Caco-2 (cell line): ENCODE results near the gene RAB37. TPM values are rescaled to one million over a fixed set of nuclear protein-coding genes. Genes with fewer than 3 reads are reported as not detected.

ENCODE experiments used
- BruUV-seq: library from RNA; stranded (reverse); fragments of 400-500 nt; replicated peaks from 2 replicates; lab custom pipeline; 2021; lab: Mats Ljungman, UMichigan
- CTCF ChIA-PET: fragments of 300-600 bp; sonication (Branson Sonifier 250); formaldehyde crosslinking; loops from one replicate; lab custom pipeline; 2022; ENCODE audit warnings: antibody characterized with exemption; lab: Charles Lee
- POLR2A ChIA-PET: fragments of 300-600 bp; sonication (Branson Sonifier 250); formaldehyde crosslinking; loops from one replicate; lab custom pipeline; 2022; ENCODE audit warnings: antibody characterized with exemption; lab: Charles Lee
- DNase-seq, 2 experiments: peaks; one replicate each; pipeline versions ENCODE4 v3.0.0 to v3.0.0-alpha.2; 2020 to 2022
- H3K27me3 ChIP-seq: replicated peaks from 2 replicates; pipeline ENCODE4 v1.6.0; 2011; ENCODE audit warnings: low read length; ENCODE audit not compliant: control insufficient read depth, insufficient read depth
- H3K36me3 ChIP-seq: 2 replicates; pipeline ENCODE4 v1.5.1; 2011; ENCODE audit warnings: low read length; ENCODE audit not compliant: control insufficient read depth, insufficient read depth
- H3K4me1 ChIP-seq: fragments of 250-450 bp; sonication (Bioruptor Pico); 2 replicates; pipeline ENCODE4 v1.5.1; 2020; ENCODE audit warnings: mild to moderate bottlenecking
- H3K4me3 ChIP-seq: 2 replicates; pipeline ENCODE4 v1.5.1; 2011; ENCODE audit warnings: low read depth, mild to moderate bottlenecking, control low read depth, low read length
- H3K9me3 ChIP-seq: fragments of 250-450 bp; sonication (Bioruptor Pico); 2 replicates; pipeline ENCODE4 v1.5.1; 2020; ENCODE audit warnings: mild to moderate bottlenecking, moderate library complexity
- H3K27ac Mint-ChIP-seq: one replicate; pipeline ENCODE4 v1.8.0; 2022; ENCODE audit warnings: mixed read lengths; ENCODE audit not compliant: unreplicated experiment
- H3K27me3 Mint-ChIP-seq: one replicate; pipeline ENCODE4 v1.8.0; 2022; ENCODE audit warnings: mixed read lengths; ENCODE audit not compliant: insufficient read depth, unreplicated experiment
- H3K36me3 Mint-ChIP-seq: one replicate; pipeline ENCODE4 v1.8.0; 2022; ENCODE audit warnings: mild to moderate bottlenecking, mixed read lengths; ENCODE audit not compliant: insufficient read depth, unreplicated experiment
- H3K4me1 Mint-ChIP-seq: one replicate; pipeline ENCODE4 v1.8.0; 2022; ENCODE audit warnings: low read depth, mixed read lengths; ENCODE audit not compliant: unreplicated experiment
- H3K4me3 Mint-ChIP-seq: one replicate; pipeline ENCODE4 v1.8.0; 2022; ENCODE audit warnings: mild to moderate bottlenecking, moderate library complexity, mixed read lengths; ENCODE audit not compliant: unreplicated experiment
- H3K9me3 Mint-ChIP-seq: one replicate; pipeline ENCODE4 v1.8.0; 2022; ENCODE audit warnings: mixed read lengths; ENCODE audit not compliant: unreplicated experiment
- intact Hi-C: fragments of 100-400 bp; cut with micrococcal nuclease; formaldehyde crosslinking; loops from one replicate; pipeline ENCODE4 v1.10.0; 2022; ENCODE audit not compliant: unreplicated experiment
- total RNA-seq: library from RNA; stranded (reverse); gene quantifications from 2 replicates; pipeline ENCODE4 v1.2.3, GENCODE V29; 2022
- TF ChIP-seq, protein P1 (sequence below), 2 experiments: fragments of 200-600 bp in 1 of 2; IDR thresholded peaks; 1 replicate in 1 of 2; 2 replicates in 1 of 2; pipeline versions ENCODE4 v1.5.1 to v1.8.0; 2011 to 2022; ENCODE audit warnings: antibody characterized with exemption in 1 of 2, control low read depth in 1 of 2, inconsistent platforms in 1 of 2, low read depth in 1 of 2, low read length in 1 of 2, mild to moderate bottlenecking in 1 of 2, moderate library complexity in 1 of 2; ENCODE audit not compliant: insufficient read depth in 1 of 2, severe bottlenecking in 1 of 2, unreplicated experiment in 1 of 2

The RAB37 gene
- total RNA-seq, 1 experiment from 2014 or later: 12.3 TPM

DNA sequence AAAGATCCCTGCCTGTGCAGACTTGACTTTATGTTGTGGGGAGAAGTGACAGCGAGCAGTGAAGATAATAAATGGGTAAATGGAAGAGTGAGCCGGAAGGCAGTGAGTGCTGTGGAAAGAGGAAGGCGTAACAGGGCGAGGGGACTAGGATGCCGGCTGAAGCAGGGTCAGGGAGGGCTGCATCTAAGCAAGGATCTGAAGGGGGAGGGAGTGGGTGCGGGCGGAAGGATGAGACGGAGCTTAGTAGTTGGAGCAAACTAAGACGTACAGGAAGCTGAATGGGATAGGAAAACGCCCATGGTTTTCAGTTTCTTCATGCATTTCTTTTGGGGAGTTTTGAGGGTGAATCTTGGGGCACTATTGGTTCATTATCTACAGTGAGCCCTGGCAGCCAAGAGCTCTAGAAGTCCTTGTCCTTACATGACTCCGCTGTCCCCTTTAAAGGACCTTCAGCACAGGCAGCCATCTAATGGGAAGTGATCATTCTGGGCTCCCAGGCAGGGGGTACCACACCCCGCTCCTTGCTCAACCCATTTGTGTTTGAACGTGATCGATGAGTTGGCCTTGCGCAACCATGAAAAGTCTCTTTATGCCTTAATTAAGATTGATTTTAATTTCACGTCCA is 49.5 kb downstream of the RAB37 start:
- Histone ChIP-seq H3K9me3 (no peaks in the 10 kb centered on the region), H3K27me3 (no peaks in the 10 kb centered on the region), H3K4me3 (no peak overlapping the region), H3K36me3 (no peaks in the 10 kb centered on the region; the same call in 1 of the 2 replicates), H3K4me1 (no peaks in the 10 kb centered on the region)
- H3K9me3 Mint-ChIP-seq: no peaks in the 10 kb centered on the region
- H3K27ac Mint-ChIP-seq: no peak overlapping the region
- intact Hi-C loops: no loop called here
- no peaks in the 10 kb centered on the region for H3K4me1 Mint-ChIP-seq
- H3K36me3 Mint-ChIP-seq: peaks cover 41% of the 10 kb centered on the region
- no TSS peak for BruUV-seq
- H3K4me3 Mint-ChIP-seq: no peak overlapping the region
- ChIA-PET POLR2A (no interaction called here), CTCF (interaction anchor here (0.6 to 0.8 kb wide), 2 partner anchors 10 to 50 kb away, joined by 3 to 7 read pairs; partner anchors contain the start of gene NAT9)
- DNase-seq: no peak
- TF ChIP-seq, protein P1, sequence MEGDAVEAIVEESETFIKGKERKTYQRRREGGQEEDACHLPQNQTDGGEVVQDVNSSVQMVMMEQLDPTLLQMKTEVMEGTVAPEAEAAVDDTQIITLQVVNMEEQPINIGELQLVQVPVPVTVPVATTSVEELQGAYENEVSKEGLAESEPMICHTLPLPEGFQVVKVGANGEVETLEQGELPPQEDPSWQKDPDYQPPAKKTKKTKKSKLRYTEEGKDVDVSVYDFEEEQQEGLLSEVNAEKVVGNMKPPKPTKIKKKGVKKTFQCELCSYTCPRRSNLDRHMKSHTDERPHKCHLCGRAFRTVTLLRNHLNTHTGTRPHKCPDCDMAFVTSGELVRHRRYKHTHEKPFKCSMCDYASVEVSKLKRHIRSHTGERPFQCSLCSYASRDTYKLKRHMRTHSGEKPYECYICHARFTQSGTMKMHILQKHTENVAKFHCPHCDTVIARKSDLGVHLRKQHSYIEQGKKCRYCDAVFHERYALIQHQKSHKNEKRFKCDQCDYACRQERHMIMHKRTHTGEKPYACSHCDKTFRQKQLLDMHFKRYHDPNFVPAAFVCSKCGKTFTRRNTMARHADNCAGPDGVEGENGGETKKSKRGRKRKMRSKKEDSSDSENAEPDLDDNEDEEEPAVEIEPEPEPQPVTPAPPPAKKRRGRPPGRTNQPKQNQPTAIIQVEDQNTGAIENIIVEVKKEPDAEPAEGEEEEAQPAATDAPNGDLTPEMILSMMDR (IDR thresholded peaks at IDR 0.05; ENCODE audit: insufficient read depth in 1 of 2, low read depth in 1 of 2, low read length in 1 of 2, severe bottlenecking in 1 of 2, unreplicated experiment in 1 of 2): no peak
- no peaks in the 10 kb centered on the region for H3K27me3 Mint-ChIP-seq

GRCh38 chr17:74790161-74791058 is 53.4 kb downstream of the RAB37 start:
- H3K9me3 Mint-ChIP-seq: no peaks in the 10 kb centered on the region
- H3K4me3 ChIP-seq: no peak overlapping the region
- intact Hi-C loops: loop anchor here (1.0 kb wide), 2 partner anchors 72 to 168 kb away; no protein-coding TSS in a partner anchor
- ChIA-PET CTCF (interaction anchor here (0.7 to 1.9 kb wide), 8 partner anchors 15 to 133 kb away, joined by 3 to 16 read pairs (median 4); partner anchors contain the start of genes NAT9 and RAB37), POLR2A (no interaction called here)
- H3K36me3 Mint-ChIP-seq: peaks cover 28% of the 10 kb centered on the region
- no peaks in the 10 kb centered on the region for H3K9me3 ChIP-seq
- TF ChIP-seq, protein P1 (IDR thresholded peaks at IDR 0.05; ENCODE audit: insufficient read depth in 1 of 2, low read depth in 1 of 2, low read length in 1 of 2, severe bottlenecking in 1 of 2, unreplicated experiment in 1 of 2): no peak
- no peak for DNase-seq
- no peaks in the 10 kb centered on the region for H3K27me3 Mint-ChIP-seq
- no peaks in the 10 kb centered on the region for H3K27me3 ChIP-seq
- H3K36me3 ChIP-seq: no peaks in the 10 kb centered on the region; the same call in 1 of the 2 replicates
- no peak overlapping the region for H3K27ac Mint-ChIP-seq
- no peak overlapping the region for H3K4me3 Mint-ChIP-seq
- no TSS peak for BruUV-seq
- no peaks in the 10 kb centered on the region for H3K4me1 Mint-ChIP-seq
- no peaks in the 10 kb centered on the region for H3K4me1 ChIP-seq

DNA sequence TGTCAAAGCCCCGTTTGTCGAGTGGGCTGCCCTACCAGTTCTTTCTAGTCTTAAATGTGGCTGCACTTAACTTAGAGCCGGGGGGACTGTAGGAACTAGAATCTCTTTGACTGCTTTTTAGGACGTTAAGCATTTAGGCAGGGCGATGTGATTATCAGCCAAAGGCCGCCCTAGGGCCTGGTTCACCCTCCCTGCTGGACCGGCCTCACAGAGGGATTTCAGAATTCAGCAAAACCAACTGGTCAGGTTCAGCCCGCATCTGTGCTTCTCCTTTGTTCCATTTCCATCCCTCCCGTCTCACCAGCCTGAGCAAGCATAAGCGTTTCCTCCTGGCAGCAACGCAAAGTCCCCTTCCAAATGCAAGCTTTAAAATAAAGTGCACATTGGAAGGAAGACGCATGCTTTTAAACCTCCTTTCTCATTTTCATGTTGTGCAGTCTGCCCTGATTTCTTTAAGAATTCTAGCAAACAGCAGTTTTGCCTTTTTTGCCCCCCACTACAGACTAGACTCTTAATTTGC is 55.6 kb downstream of the RAB37 start:
- no peaks in the 10 kb centered on the region for H3K27me3 Mint-ChIP-seq
- H3K4me3 Mint-ChIP-seq: no peak overlapping the region
- no peaks in the 10 kb centered on the region; the same call in none of the 2 replicates for H3K36me3 ChIP-seq
- BruUV-seq: no TSS peak
- H3K36me3 Mint-ChIP-seq: peaks cover 17% of the 10 kb centered on the region
- H3K27me3 ChIP-seq: no peaks in the 10 kb centered on the region
- DNase-seq: no peak
- no peak overlapping the region for H3K27ac Mint-ChIP-seq
- H3K4me3 ChIP-seq: no peak overlapping the region
- H3K9me3 ChIP-seq: no peaks in the 10 kb centered on the region
- H3K4me1 Mint-ChIP-seq: no peaks in the 10 kb centered on the region
- no peaks in the 10 kb centered on the region for H3K9me3 Mint-ChIP-seq
- intact Hi-C loops: no loop called here
- POLR2A ChIA-PET: no interaction called here
- no peaks in the 10 kb centered on the region for H3K4me1 ChIP-seq
- CTCF ChIA-PET: interaction anchor here (1.2 to 1.3 kb wide), 2 partner anchors 60 to 73 kb away, joined by 3 to 4 read pairs; no protein-coding TSS in a partner anchor
- TF ChIP-seq, protein P1 (IDR thresholded peaks at IDR 0.05; ENCODE audit: insufficient read depth in 1 of 2, low read depth in 1 of 2, low read length in 1 of 2, severe bottlenecking in 1 of 2, unreplicated experiment in 1 of 2): no peak
